NCI-H128 (cell line): ENCODE measurements around the gene POLH.
A peak's percentile ranks its signal among the peaks of the same experiment; 100 is the strongest.
"Not testable (repeated sequence)": the region's sequence is repeated elsewhere in the genome, so short reads cannot be mapped to it uniquely, and the experiment has no call there.

Source experiments
- DNase-seq: peaks from one replicate; lab custom pipeline; 2025; ENCODE audit not compliant: unreplicated experiment; lab: John Stamatoyannopoulos, UW

POLH gene

DNA sequence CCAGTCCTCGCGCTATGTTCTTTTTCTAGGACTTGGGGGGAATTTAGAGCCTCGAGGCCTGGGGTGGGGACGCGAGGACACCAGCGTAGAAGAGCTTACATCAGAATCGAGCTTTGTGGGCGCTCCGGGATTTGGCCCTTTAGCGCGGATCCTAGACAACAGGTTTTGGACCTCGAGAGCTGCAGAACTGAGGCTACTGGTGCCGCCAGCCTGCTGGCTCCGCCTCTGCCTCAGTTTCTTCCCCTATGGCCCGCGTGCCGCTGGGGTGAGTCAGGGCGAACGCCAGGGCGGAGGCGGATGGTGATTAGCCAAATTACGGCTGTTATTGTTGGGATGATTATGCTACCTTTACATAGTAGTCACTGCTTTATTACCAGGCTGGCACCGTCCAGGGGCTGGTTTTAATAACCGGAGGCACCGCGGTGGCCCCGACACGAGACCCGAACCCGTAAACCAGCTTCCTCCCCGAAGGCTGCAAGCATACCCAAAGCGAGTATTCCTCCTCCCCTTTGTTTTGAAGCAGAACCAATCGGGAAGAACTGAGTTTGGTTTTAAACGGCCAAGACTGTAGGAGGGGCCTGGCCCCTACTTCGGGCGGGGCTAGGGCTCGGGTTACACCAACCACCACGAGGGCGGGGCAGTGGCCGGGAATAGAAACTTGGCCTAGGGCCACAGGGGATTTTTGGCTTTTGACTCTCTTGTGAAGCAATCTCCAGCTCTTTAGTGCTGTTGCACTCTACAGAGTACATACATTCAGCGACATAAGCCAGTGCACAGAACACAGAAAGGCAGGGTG is 53.7 kb downstream of the POLH start:
- DNase-seq: peak; percentile 97

DNA sequence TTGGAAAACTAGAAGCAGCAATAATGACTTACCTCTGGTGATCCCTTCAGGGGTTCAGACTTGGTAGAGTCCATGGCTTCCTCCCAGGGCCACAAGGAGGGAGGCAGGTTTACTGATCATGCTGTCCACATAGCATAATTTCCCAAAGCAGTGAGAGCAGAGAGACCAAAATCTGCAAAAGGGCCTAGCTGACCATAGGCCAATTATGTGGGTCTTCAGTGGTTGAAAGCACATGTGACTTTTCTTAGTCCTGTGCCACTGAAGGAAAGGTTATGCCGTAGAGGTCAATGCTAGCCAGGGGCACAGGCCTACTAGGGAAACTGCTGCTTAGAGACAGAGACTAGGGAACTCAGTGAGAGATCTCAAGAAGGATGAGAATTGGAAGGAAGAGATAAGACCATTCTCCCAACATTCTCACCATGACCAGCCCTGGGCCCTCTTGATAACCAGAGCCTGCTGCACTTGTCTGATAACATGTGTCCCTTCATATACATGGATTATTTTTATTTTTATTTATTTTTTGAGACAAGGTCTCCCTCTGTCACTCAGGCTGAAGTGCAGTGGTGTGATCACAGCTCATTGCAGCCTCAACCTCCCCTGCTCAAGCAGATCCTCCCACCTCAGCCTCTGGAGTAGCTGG is 55.1 kb downstream of the POLH start:
- DNase-seq: no peak

DNA sequence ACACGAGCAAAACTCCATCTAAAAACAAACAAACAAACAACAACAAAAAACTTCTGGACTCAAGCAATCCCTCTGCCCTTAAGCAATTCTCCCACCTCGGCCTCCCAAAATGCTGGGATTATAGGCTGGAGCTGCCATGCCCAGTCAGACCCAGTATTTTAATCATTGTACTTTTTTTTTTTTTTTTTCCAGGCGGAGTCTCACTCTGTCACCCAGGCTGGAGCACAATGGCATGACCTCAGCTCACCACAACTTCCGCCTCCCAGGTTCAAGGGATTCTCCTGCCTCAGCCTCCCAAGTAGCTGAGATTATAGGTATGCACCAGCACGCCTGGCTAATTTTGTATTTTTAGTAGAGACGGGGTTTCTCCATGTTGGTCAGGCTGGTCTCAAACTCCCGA is 57.0 kb downstream of the POLH start:
- DNase-seq: not testable (repeated sequence)

DNA sequence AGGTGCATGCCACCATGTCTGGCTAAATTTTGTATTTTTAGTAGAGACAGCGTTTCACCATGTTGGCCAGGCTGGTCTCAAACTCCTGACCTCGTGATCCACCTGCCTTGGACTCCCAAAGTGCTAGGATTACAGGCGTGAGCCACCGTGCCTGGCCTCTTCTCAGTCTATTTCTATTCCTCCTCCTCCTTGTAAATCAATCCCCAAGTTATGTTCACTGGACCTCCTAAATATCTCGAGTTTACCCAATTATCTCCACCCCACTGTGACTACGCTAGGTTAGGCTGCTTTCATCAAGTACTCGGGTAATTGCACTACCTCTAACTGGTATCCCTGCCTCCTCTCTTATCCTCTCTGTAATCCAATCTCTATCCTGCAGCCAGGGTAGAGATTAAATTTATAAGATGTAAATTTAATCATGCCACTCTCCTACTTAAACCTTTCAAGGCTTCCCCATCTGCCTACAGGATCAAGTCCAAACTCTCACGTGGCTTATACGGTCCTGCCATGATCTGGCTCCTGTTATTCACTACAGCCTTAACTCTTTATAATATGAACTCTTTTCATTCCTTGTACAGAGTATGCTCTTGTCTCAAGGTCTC is 58.8 kb downstream of the POLH start:
- DNase-seq: no peak

DNA sequence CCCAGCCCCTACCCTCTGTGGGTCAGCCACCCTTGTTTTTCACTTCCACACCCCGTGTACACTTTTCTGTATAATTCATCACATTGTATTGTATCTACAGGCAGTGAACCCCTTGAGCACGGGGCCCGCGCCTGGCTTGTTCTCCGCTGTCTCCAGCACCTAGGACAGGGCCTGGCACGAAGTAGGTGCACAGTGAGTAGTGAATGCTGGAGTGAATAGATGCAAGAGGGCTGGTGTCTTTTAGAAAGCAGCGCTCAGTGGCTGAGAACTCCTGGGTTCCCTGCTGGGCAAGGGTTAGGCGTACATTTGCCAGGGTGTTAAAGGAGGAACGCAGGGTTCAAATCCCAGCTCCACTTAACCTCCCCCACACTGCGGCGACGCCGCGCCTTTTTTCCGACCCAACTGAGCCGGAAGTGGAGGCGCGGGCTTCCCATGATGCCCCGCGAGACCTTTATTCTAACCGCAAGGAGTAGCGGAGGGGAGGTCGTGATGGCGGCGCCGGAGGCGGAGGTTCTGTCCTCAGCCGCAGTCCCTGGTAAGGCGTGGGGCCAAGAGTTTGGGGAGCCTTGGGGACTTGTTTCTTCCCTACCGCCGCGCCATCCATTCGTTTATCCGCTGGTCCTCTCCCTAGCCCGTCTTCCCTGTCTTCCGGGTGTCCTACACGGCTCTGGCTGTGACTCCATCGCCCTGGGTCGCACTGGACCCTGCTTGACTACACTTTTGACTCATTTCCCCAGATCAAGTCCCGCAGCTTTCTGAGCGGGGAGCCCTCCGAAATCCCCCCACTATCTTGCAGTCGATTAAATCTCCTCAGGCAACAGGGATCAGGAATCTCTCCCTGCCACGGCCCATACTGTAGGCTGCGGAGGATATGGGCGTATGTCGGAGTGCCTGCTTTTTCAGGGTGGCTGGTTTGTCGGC is 59.7 kb downstream of the POLH start, which contains the start of gene MAD2L1BP:
TSS of gene MAD2L1BP (plus strand) at position 454 of the 921 bp plus-strand sequence. CDS start at position 490, 36 bp downstream.
- DNase-seq: peak; percentile 76

DNA sequence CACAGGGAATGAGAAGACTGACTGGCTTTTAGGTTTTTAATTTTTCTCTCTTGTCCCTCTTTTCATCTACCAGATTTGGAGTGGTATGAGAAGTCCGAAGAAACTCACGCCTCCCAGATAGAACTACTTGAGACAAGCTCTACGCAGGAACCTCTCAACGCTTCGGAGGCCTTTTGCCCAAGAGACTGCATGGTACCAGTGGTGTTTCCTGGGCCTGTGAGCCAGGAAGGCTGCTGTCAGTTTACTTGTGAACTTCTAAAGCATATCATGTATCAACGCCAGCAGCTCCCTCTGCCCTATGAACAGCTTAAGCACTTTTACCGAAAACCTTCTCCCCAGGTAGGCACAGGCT is 60.3 kb downstream of the POLH start:
- no peak for DNase-seq

DNA sequence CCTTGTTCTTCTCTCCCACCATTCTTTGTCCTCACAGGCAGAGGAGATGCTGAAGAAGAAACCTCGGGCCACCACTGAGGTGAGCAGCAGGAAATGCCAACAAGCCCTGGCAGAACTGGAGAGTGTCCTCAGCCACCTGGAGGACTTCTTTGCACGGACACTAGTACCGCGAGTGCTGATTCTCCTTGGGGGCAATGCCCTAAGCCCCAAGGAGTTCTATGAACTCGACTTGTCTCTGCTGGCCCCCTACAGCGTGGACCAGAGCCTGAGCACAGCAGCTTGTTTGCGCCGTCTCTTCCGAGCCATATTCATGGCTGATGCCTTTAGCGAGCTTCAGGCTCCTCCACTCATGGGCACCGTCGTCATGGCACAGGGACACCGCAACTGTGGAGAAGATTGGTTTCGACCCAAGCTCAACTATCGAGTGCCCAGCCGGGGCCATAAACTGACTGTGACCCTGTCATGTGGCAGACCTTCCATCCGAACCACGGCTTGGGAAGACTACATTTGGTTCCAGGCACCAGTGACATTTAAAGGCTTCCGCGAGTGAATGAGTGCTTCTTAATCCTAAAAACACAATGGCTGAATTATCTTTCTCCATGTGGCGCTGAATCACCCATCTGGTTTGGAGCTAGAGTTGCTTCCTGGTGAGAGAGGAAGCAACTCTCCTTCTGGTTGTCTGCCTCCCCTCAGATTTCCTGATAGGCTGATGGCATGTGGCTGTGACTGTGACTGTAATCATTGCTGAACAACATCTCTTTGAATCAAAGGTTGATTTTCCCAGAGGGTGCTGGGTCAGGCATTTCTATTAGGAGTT is 64.2 kb downstream of the POLH start:
- DNase-seq: no peak

DNA sequence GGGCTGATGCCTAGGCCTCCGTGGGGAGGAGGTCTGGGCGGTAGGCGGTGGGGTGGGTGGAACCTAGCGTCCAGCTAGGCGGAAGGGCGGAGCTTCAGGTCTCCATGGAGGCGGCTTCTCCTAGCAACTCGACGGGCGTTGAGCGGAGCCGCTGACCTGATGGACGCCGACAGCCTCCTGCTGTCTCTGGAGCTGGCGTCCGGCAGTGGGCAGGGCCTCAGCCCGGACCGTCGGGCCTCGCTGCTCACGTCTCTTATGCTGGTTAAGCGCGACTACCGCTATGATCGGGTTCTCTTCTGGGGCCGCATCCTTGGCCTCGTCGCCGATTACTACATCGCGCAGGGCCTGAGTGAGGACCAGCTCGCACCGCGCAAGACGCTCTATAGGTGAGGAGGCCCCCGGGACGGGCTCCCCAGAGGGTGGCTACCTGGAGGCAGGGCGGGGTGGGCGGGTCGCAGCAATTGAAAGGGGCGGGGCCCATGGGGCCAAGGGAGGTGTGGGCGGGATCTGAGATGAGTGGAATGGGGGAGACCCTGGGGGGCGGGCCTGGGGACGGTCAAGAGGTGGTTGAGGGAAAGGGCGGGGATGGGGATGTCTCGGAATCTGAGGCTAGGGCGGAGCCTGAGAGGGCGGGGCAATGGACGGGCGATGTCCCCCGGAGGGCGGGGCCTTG is 69.1 kb downstream of the POLH start, which contains the start of gene RSPH9:
TSS of gene RSPH9 (plus strand) at position 97 of the 673 bp plus-strand sequence. CDS start at position 160, 63 bp downstream.
- no peak for DNase-seq

DNA sequence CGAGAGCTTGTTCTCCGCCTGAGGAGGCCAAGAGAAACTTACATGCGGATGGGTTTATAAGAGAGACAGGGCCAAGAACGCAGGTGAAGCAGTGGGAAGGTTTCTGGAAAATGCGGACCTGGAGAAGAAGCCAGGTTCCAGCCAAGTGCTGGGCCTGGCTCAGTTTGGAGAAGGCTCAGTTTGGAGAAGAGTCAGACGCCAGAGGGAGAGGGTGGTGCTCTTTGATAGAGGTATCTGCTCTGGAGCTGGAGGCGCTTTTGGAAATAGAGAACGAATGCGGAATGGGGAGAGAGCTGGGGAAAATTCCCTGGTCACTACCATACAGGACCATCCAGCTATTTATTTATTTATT is 69.6 kb downstream of the POLH start:
- DNase-seq: no peak

DNA sequence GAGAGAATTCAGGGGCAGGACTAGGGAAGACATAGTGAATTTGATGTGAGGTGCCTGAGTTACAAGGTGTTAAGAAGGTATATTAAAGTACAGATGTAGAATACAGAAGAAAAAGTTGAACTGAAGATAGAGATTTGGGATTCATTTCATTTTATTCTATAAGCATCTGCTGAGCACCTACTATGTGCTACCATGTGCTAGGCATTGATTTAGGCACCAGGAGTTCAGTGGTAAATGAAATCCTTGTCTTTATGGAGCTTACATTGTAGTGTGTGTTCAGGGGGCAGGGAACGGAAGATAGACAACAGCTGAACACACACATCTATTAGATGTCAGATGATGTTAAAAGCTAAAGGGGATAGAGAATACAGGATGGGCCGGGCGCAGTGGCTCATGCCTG is 71.6 kb downstream of the POLH start:
- DNase-seq: no peak

DNA sequence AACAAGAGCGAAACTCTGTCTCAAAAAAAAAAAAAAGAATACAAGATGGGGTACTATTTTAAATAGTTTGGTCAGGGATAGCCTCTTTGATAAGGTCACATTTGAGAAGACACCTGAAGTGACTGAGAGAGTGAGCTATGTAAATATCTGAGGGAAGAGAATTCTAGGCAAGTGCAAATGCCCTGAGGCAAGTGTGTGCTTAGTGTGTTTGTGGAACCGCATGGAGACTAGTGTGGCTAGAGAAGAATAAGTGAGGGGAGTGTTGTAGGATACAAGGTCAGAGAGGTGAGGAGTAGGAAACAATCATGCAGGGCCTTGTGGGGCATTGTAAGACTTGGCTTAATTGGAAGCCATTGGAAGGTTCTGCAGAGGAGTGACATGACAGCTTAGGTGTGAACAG is 72.3 kb downstream of the POLH start:
- DNase-seq: no peak

DNA sequence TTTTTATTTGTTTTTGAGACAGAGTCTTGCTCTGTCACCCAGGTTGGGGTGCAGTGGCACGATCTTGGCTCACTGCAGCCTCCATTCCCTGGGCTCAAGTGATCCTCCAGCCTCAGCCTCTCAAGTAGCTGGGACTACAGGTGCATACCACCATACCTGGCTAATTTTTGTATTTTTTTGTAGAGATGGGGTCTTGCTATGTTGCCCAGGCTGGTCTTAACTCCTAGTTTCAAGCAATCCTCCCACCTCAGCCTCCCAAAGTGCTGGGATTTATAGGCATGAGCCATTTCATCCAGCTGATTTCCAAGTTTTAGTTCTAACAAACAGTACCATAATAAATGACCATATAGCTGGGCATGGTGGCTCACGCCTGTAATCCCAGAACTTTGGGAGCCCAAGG is 76.8 kb downstream of the POLH start:
- DNase-seq: not testable (repeated sequence)

DNA sequence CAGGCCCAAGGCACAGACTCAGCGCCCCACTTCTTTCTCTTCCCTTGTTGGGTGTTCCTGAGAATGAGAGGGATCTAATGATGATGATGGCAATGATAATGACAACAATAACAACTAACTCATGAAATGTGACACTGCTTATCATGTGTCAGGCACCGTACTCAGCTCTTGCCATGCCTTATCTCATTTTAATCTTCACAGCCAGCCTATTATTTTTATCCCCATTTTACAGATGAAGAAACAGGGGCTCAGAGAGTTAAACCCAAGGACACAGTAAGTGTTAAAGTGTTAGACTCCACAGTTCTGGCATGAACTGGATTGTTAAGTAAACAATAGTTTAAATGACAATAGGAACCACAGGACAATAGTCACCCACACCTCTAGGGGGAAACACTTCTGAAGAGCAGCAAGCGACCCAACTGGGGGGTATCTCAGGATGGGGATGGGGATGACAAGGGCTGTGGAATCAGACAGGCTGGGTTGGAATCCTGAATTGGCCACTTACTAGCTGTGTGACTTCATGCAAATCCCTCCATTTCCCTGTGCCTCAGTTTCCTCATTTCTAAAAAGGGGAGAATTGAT is 81.3 kb downstream of the POLH start:
- DNase-seq: no peak

DNA sequence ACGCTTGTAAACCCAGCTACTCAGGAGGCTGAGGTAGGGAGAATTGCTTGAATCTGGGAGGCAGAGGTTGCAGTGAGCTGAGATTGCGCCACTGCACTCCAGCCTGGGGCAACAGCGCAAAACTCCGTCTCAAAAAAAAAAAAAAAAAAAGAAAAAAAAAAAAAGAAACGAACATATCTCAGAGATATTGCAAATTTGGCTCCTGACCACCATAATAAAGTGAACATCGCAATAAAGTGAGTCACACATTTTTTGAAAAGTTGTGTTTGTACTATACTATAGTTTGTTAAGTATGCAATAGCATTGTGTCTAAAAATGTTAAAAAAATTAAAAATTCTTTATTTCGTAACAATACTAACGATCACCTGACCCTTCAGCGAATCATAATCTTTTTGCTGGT is 82.2 kb downstream of the POLH start:
- DNase-seq: no peak

DNA sequence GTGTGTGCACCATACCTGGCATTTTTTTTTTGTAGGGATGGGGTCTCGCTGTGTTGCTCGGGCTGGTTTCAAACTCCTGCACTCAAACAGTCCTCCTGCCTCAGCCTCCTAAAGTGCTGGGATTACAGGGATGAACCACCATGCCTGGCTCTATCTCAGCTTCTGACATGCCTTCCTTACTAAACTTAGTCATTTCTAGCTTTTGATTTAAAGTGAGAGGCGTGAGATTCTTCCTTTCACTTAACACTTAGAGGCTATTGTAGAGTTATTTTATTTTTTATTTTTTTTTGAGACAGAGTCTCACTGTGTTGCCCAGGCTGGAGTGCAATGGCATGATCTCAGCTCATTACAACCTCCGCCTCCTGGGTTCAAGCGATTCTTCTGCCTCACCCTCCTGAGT is 87.0 kb downstream of the POLH start:
- DNase-seq: not testable (repeated sequence)
